Right ventricle myocardium superior (tissue), 1 donor: ENCODE measurements around the gene ECE2. TPM values are rescaled to one million over a fixed set of nuclear protein-coding genes. Genes with fewer than 3 reads are reported as not detected.
A peak's percentile ranks its signal among the peaks of the same experiment; 100 is the strongest.

Experiments
- ATAC-seq: fragments of 200-7000 bp; cut with Tn5 transposase; one replicate; pipeline ENCODE4 v1.9.1; 2020; ENCODE audit warnings: mild to moderate bottlenecking; ENCODE audit not compliant: poor library complexity
- DNase-seq: peaks from one replicate; pipeline ENCODE4 v3.0.0-alpha.2; 2020
- intact Hi-C: fragments of 100-400 bp; cut with DNase I; formaldehyde crosslinking; loops from one replicate; pipeline ENCODE4 v1.11.2; 2022
- total RNA-seq: library from RNA; stranded (reverse); fragmentation: NEBNext Ultra II Directional; extraction: Animal tissue kit (Norgen Biotek cat#: 25700); gene quantifications from one replicate; pipeline ENCODE4 v1.2.1, GENCODE V29; 2021
- donor health status: DM: no; HTN: yes; CAD: no; lungs with severe emphysema.

ECE2 gene
- total RNA-seq, 1 donor from 2014 or later = not detected

DNA sequence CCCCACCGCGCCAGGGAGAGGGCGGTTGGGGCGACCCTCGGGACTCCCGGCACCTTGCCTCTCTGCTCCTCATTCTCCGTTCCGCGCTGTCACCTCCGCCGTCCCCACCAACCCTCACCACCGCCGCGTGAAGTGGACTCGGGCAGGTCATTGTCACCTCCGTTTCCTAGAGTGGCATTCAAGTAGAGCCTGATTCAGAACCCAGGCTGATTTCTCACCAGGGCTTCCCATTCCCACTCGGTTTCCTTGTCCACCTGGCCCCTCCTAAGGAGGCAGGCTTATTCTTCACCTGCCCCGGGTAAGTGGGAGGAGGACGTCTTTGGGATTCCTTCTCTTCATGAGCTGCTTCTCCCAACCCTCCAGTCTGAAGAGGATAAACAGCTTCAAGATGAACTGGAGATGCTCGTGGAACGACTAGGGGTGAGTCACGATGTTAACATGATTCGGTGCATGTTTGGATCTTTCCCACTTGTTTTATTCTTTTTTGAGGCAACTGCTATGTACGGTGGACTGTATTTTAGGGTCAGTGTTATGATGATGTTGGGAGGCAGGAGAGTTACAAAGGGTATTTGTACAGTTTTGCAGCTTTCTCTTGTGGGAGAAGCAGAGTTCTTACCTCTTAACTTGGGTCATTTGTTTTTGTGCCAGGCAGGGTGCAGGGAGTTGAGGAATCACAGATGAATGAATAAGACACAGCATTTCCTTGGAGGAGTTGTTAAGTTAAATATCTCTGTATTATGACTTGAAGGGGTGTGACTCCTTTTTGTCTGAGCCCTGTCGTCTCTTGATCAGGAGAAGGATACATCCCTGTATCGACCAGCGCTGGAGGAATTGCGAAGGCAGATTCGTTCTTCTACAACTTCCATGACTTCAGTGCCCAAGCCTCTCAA is 23.9 kb downstream of the ECE2 start:
- DNase-seq = no peak
- ATAC-seq = no peak
- intact Hi-C loops = no loop called here

DNA sequence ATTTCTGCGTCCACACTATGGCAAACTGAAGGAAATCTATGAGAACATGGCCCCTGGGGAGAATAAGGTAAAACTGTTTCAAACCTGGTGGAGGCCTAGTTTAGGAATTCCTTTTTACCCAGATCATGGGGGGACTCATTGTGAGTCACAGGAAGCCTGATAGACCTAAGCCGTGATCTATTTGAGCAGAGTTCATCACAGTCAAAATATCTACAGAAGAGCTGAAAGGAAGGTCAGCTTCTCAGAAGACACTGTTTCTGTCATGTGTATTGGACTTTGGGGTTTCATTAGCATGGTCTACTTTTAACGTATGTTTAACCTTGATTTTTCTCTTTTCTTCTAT is 24.5 kb downstream of the ECE2 start:
- intact Hi-C loops = no loop called here
- ATAC-seq = no peak

DNA sequence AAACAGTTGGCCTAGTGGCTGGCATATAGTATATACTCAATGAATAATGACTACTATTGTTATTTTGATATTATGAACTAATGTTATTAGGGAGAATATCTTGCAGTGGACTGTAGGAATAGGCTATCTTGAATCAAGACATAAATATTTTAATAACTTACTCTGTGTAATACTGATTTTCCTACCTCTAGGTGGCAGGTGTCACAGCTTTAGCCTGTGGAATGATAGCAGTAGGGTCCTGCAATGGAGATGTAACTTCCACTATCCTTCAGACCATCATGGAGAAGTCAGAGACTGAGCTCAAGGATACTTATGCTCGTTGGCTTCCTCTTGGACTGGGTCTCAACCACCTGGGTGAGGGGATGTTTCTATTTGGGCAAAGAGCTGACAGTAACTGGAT is 29.8 kb downstream of the ECE2 start:
- ATAC-seq (peak; percentile 23), DNase-seq (no peak)
- intact Hi-C loops = no loop called here

More for the DNA sequence above, 24.5 kb downstream of the ECE2 start:
- DNase-seq = no peak

DNA sequence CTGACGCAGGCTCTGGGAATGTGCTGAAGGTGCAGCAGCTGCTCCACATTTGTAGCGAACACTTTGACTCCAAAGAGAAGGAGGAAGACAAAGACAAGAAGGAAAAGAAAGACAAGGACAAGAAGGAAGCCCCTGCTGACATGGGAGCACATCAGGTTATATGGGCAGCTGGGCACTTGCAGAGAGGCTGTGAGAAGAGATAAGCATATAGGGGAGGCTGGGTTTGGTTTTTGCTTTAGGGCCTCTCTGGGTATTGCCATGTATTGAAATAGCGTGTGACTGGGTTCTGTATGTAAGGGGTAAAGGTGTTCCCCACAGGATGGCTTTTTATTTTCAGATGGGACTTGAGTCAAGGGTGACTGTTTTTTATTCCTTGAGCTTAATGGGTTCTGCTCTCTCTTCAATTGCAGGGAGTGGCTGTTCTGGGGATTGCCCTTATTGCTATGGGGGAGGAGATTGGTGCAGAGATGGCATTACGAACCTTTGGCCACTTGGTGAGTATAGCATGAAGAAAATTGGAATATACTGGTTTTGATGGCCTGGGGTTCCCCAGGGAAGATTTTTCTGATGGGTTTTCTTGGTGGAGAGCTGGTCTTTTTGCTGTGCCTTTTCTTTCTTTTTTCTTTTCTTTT is 30.6 kb downstream of the ECE2 start:
- no peak for ATAC-seq

DNA sequence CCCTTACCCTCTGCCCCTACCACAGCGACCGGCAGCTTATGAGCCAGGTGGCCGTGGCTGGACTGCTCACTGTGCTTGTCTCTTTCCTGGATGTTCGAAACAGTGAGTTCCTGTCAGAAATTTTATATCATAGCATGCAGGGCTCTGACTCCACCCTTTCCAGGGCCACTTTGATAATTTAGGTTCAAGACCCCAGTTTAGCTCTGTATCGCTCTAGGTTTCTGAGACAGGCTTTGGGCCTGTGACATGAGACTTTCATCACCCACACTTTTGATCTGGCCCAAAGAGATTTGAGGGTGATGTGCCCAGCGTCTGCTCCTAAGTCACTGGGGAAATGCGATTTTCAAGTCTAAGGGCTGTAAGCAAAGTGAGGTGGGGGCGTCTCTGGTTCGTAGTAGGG is 32.1 kb downstream of the ECE2 start:
- intact Hi-C loops = no loop called here
- DNase-seq (no peak), ATAC-seq (no peak)

More for the DNA sequence above, 30.6 kb downstream of the ECE2 start:
- no peak for DNase-seq
- intact Hi-C loops = no loop called here

DNA sequence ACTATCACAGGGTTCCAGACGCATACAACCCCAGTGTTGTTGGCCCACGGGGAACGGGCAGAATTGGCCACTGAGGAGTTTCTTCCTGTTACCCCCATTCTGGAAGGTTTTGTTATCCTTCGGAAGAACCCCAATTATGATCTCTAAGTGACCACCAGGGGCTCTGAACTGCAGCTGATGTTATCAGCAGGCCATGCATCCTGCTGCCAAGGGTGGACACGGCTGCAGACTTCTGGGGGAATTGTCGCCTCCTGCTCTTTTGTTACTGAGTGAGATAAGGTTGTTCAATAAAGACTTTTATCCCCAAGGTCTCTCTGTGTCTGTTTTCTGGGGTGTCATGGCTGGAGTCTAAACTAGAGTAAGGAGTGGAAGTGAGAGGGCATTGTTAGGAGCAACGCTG is 32.9 kb downstream of the ECE2 start:
- ATAC-seq (no peak), DNase-seq (no peak)
- intact Hi-C loops = no loop called here

- intact Hi-C loops = no loop called here
- DNase-seq = no peak
- no peak for ATAC-seq
Measured at GRCh38 chr3:184311633-184312032, 35.8 kb downstream of the ECE2 start.

- intact Hi-C loops = no loop called here
- ATAC-seq = peak; percentile 89
- DNase-seq = peak; percentile 97
Measured at GRCh38 chr3:184314363-184314699, 38.5 kb downstream of the ECE2 start, which contains the start of gene EIF4G1. TSS of gene EIF4G1 (plus strand) at chr3:184314606. CDS start at chr3:184315797, 1,191 bp downstream.

GRCh38 chr3:184314700-184315542 is 39.1 kb downstream of the ECE2 start:
- peak; percentile 79 for ATAC-seq
- DNase-seq = peak; percentile 92
- intact Hi-C loops = no loop called here

DNA sequence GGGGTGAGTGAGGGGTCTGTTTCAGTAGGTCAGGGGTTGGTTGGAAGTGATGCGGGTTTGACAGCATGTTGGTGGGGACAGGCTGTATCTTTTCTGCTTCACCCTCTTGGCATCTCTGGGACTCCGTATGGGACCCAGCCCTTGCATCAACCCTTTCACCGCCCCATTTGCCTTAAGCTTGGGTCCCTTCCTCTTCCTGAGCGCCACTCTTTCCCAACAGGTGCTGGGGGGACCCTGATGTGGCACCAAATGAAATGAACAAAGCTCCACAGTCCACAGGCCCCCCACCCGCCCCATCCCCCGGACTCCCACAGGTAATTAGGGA is 39.7 kb downstream of the ECE2 start:
- ATAC-seq = no peak
- intact Hi-C loops = no loop called here
- DNase-seq = no peak

- DNase-seq = no peak
- intact Hi-C loops = no loop called here
Measured at GRCh38 chr3:184315871-184316661, 40.2 kb downstream of the ECE2 start.

GRCh38 chr3:184316792-184317191 is 41.0 kb downstream of the ECE2 start:
- ATAC-seq (no peak), DNase-seq (no peak)
- intact Hi-C loops = no loop called here

More at GRCh38 chr3:184315871-184316661, 40.2 kb downstream of the ECE2 start:
- no peak for ATAC-seq

- DNase-seq (no peak), ATAC-seq (no peak)
- intact Hi-C loops = no loop called here
Measured at GRCh38 chr3:184317201-184317600, 41.4 kb downstream of the ECE2 start.

- intact Hi-C loops = no loop called here
- ATAC-seq (peak; percentile 92), DNase-seq (peak; percentile 98)
Measured at GRCh38 chr3:184320104-184320445, 44.3 kb downstream of the ECE2 start.

- DNase-seq = no peak
- intact Hi-C loops = no loop called here
- ATAC-seq = no peak
Measured at GRCh38 chr3:184321666-184322065, 45.8 kb downstream of the ECE2 start.

DNA sequence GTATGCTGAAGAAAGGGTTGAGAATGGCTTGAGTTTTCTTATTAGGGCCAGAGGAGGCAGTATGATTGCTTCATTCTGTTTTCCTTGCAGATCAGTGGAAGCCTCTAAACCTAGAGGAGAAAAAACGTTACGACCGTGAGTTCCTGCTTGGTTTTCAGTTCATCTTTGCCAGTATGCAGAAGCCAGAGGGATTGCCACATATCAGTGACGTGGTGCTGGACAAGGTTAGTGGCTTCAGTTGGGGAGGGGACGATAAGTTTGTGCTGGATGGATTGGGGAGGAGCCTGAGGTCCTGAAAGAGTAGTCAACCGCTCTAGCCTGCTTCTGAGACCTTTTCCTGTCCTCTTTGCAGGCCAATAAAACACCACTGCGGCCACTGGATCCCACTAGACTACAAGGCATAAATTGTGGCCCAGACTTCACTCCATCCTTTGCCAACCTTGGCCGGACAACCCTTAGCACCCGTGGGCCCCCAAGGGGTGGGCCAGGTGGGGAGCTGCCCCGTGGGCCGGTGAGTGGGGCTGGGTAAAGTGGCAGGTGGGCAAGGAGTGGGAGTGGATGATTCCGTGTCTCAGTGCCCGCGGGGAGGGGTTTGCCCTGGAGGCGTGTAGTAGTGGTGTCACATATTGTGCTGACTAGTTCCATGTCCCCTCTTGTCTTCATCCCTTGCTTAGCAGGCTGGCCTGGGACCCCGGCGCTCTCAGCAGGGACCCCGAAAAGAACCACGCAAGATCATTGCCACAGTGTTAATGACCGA is 47.1 kb downstream of the ECE2 start:
- DNase-seq (no peak), ATAC-seq (peak; percentile 4)
- intact Hi-C loops = no loop called here

DNA sequence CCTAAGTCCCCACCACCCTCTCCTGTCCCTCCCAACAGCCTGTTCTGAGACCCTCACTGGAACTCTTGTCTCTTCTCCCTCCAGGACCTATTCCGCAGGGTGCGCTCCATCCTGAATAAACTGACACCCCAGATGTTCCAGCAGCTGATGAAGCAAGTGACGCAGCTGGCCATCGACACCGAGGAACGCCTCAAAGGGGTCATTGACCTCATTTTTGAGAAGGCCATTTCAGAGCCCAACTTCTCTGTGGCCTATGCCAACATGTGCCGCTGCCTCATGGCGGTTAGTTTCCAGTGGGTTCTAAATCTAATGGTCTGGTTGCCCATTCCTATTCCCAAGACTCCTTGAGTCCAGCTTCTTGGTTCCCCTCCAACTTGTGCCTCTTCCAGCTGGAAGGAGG is 47.9 kb downstream of the ECE2 start:
- ATAC-seq (no peak), DNase-seq (peak; percentile 54)
- intact Hi-C loops = no loop called here

GRCh38 chr3:184325269-184325668 is 49.4 kb downstream of the ECE2 start:
- ATAC-seq (no peak), DNase-seq (no peak)
- intact Hi-C loops = no loop called here
